H1 (cell line): ENCODE results near the gene FXYD5. TPM values are rescaled to one million over a fixed set of nuclear protein-coding genes. Genes with fewer than 3 reads are reported as not detected.

ENCODE experiments used
- CTCF ChIA-PET: fragments of 300-600 bp; sonication (Branson Sonifier 250); formaldehyde crosslinking; loops from one replicate; lab custom pipeline; 2021; ENCODE audit not compliant: partially characterized antibody; lab: Charles Lee
- POLR2A ChIA-PET: fragments of 300-600 bp; sonication (Branson Sonifier 250); formaldehyde crosslinking; loops from one replicate; lab custom pipeline; 2021; ENCODE audit warnings: inconsistent platforms; ENCODE audit not compliant: partially characterized antibody; lab: Charles Lee
- DNase-seq, 2 experiments: peaks; one replicate each; pipeline versions ENCODE4 v3.0.0 to v3.0.0-alpha.2; 2010 to 2022; ENCODE audit warnings: low spot score in 2 of 2, low read depth in 1 of 2, mixed read lengths in 1 of 2
- FAIRE-seq: peaks from 2 replicates; lab custom pipeline; 2011; peaks lifted over from hg19 to GRCh38; lab: Jason Lieb, UNC
- H2AFZ ChIP-seq: 2 replicates; pipeline ENCODE4 v1.8.1; 2012; ENCODE audit warnings: low read length, inconsistent platforms
- H2AK5ac ChIP-seq: 2 replicates; pipeline ENCODE4 v1.6.1; 2013; ENCODE audit warnings: low read depth, low read length
- H2BK120ac ChIP-seq: replicated peaks from 2 replicates; pipeline ENCODE3; 2013; ENCODE audit warnings: low read depth, low read length, inconsistent platforms
- H2BK12ac ChIP-seq: 2 replicates; pipeline ENCODE4 v1.6.1; 2013; ENCODE audit warnings: low read depth, low read length
- H2BK15ac ChIP-seq: 2 replicates; pipeline ENCODE4 v1.6.1; 2013; ENCODE audit warnings: low read length
- H2BK20ac ChIP-seq: 2 replicates; pipeline ENCODE4 v1.6.1; 2013; ENCODE audit warnings: low read length
- H2BK5ac ChIP-seq: 2 replicates; pipeline ENCODE4 v1.6.1; 2013; ENCODE audit warnings: low read depth, low read length
- H3K14ac ChIP-seq: 2 replicates; pipeline ENCODE4 v1.6.1; 2013; ENCODE audit warnings: inconsistent platforms; ENCODE audit not compliant: insufficient read length
- H3K18ac ChIP-seq: 2 replicates; pipeline ENCODE4 v1.6.1; 2013; ENCODE audit warnings: low read length; ENCODE audit errors: extremely low read depth
- H3K23ac ChIP-seq: 2 replicates; pipeline ENCODE4 v1.6.1; 2013; ENCODE audit warnings: inconsistent platforms; ENCODE audit not compliant: insufficient read length
- H3K23me2 ChIP-seq: 2 replicates; pipeline ENCODE4 v1.6.1; 2013; ENCODE audit warnings: low read depth, low read length
- H3K27ac ChIP-seq: 2 replicates; pipeline ENCODE4 v1.6.1; 2011; ENCODE audit warnings: low read depth, low read length, inconsistent platforms
- H3K27me3 ChIP-seq, 4 experiments: replicated peaks in 1 of 4; 1 replicate in 1 of 4; 2 replicates in 3 of 4; pipeline versions ENCODE4 v1.6.1 to v1.8.1; 2011 to 2013; ENCODE audit warnings: low read length in 3 of 4, mild to moderate bottlenecking in 3 of 4, inconsistent platforms in 2 of 4, mixed read lengths in 2 of 4, moderate library complexity in 1 of 4; ENCODE audit not compliant: control insufficient read depth in 3 of 4, insufficient read depth in 3 of 4; ENCODE audit errors: extremely low read depth in 1 of 4
- H3K36me3 ChIP-seq, 4 experiments: 2 replicates each; pipeline versions ENCODE4 v1.6.1 to v1.8.1; 2011 to 2013; ENCODE audit warnings: mild to moderate bottlenecking in 4 of 4, low read length in 3 of 4, moderate library complexity in 2 of 4, control low read depth in 1 of 4, inconsistent platforms in 1 of 4; ENCODE audit not compliant: insufficient read depth in 4 of 4, control insufficient read depth in 2 of 4
- H3K4ac ChIP-seq: replicated peaks from 2 replicates; pipeline ENCODE3; 2013; ENCODE audit warnings: low read length, low read depth, mixed read lengths, inconsistent platforms; ENCODE audit not compliant: insufficient read length
- H3K4me1 ChIP-seq, 4 experiments: replicated peaks in 1 of 4; 1 replicate in 1 of 4; 2 replicates in 3 of 4; pipeline versions ENCODE4 v1.6.1 to v1.8.1; 2011 to 2013; ENCODE audit warnings: low read length in 3 of 4, inconsistent platforms in 2 of 4, mixed read lengths in 1 of 4; ENCODE audit not compliant: insufficient read depth in 4 of 4, control insufficient read depth in 3 of 4
- H3K4me2 ChIP-seq, 2 experiments: 2 replicates each; pipeline versions ENCODE4 v1.6.1 to v1.8.1; 2011 to 2013; ENCODE audit warnings: low read depth in 2 of 2, low read length in 2 of 2, control low read depth in 1 of 2, inconsistent platforms in 1 of 2, mild to moderate bottlenecking in 1 of 2; ENCODE audit not compliant: insufficient read depth in 1 of 2
- H3K4me3 ChIP-seq, 4 experiments: fragments of 200-600, 300-600 bp in 1 of 4; sonication (generic), shearing (Covaris generic), sonication (Bioruptor Twin) in 1 of 4; 2 replicates each; pipeline versions ENCODE4 v1.5.1 to v1.8.1; 2011 to 2016; ENCODE audit warnings: low read length in 4 of 4, low read depth in 3 of 4, control low read depth in 2 of 4, inconsistent platforms in 2 of 4, mild to moderate bottlenecking in 2 of 4, mixed read lengths in 1 of 4, moderate library complexity in 1 of 4; ENCODE audit not compliant: insufficient read depth in 2 of 4; ENCODE audit errors: extremely low read depth in 1 of 4
- H3K56ac ChIP-seq: replicated peaks from 2 replicates; pipeline ENCODE3; 2013; ENCODE audit warnings: low read depth, mild to moderate bottlenecking, mixed read lengths, low read length, inconsistent platforms; ENCODE audit not compliant: insufficient read length
- H3K79me1 ChIP-seq: 2 replicates; pipeline ENCODE4 v1.6.1; 2013; ENCODE audit warnings: low read depth, low read length, control low read depth
- H3K79me2 ChIP-seq, 2 experiments: 2 replicates each; pipeline versions ENCODE4 v1.6.1 to v1.8.1; 2012 to 2013; ENCODE audit warnings: low read length in 2 of 2, mild to moderate bottlenecking in 2 of 2, inconsistent platforms in 1 of 2; ENCODE audit not compliant: insufficient read depth in 2 of 2, control insufficient read depth in 1 of 2
- H3K9ac ChIP-seq, 4 experiments: replicated peaks in 1 of 4; 1 replicate in 1 of 4; 2 replicates in 3 of 4; pipeline versions ENCODE4 v1.6.1 to v1.8.1; 2011 to 2013; ENCODE audit warnings: low read depth in 3 of 4, low read length in 3 of 4, control low read depth in 2 of 4, mild to moderate bottlenecking in 2 of 4, moderate library complexity in 2 of 4, inconsistent platforms in 1 of 4; ENCODE audit errors: extremely low read depth in 1 of 4
- H3K9me3 ChIP-seq, 2 experiments: 2 replicates each; pipeline versions ENCODE4 v1.6.1 to v1.8.1; 2012 to 2013; ENCODE audit warnings: mild to moderate bottlenecking in 2 of 2, moderate library complexity in 2 of 2, control low read depth in 1 of 2, inconsistent platforms in 1 of 2, low read depth in 1 of 2, low read length in 1 of 2, mixed read lengths in 1 of 2; ENCODE audit not compliant: insufficient read depth in 2 of 2
- H4K20me1 ChIP-seq, 2 experiments: replicated peaks in 1 of 2; 2 replicates each; pipeline versions ENCODE3 to v1.8.1; 2011 to 2013; ENCODE audit warnings: inconsistent platforms in 2 of 2, low read length in 2 of 2, mild to moderate bottlenecking in 1 of 2; ENCODE audit not compliant: insufficient read depth in 2 of 2, control insufficient read depth in 1 of 2
- H4K5ac ChIP-seq: 2 replicates; pipeline ENCODE4 v1.6.1; 2013; ENCODE audit warnings: low read length, low read depth, mixed read lengths, inconsistent platforms; ENCODE audit not compliant: insufficient read length
- H4K8ac ChIP-seq: 2 replicates; pipeline ENCODE4 v1.8.0; 2013; ENCODE audit warnings: mild to moderate bottlenecking, moderate library complexity, low read length, inconsistent platforms; ENCODE audit not compliant: insufficient read depth; ENCODE audit errors: extremely low read depth
- H4K91ac ChIP-seq: replicated peaks from 2 replicates; pipeline ENCODE3; 2013; ENCODE audit warnings: low read length, mixed read lengths, inconsistent platforms; ENCODE audit not compliant: insufficient read length
- BACH1 ChIP-seq: IDR thresholded peaks from 2 replicates; pipeline ENCODE4 v1.6.1; 2012; ENCODE audit warnings: low read length, improper control_type of control experiment
- BCL11A ChIP-seq, 2 experiments: IDR thresholded peaks; one replicate each; pipeline ENCODE4 v1.6.1; 2011; ENCODE audit warnings: low read depth in 2 of 2, low read length in 2 of 2, mild to moderate bottlenecking in 2 of 2
- RBBP5 ChIP-seq: IDR thresholded peaks from 2 replicates; pipeline ENCODE4 v1.7.1; 2012; ENCODE audit warnings: low read depth, mild to moderate bottlenecking, inconsistent platforms, low read length, moderate library complexity, borderline replicate concordance
- SIRT6 ChIP-seq: IDR thresholded peaks from one replicate; pipeline ENCODE4 v1.7.1; 2012; ENCODE audit warnings: low read length, inconsistent platforms
- SRF ChIP-seq: IDR thresholded peaks from 2 replicates; pipeline ENCODE4 v1.6.1; 2011; ENCODE audit warnings: mild to moderate bottlenecking, low read depth, low read length, moderate library complexity
- WGBS, 2 experiments: shearing (Covaris generic) in 1 of 2; methylation state at CpG; one replicate each; pipeline versions ENCODE4 v1.1.6 to v1.1.7; 2013 to 2015; ENCODE audit warnings: low lambda C conversion rate in 2 of 2, mixed read lengths in 2 of 2, inconsistent platforms in 1 of 2, low coverage in 1 of 2, missing lambda C conversion rate in 1 of 2; ENCODE audit not compliant: insufficient replicate concordance in 2 of 2, insufficient coverage in 1 of 2, insufficient read length in 1 of 2; ENCODE audit errors: extremely low coverage in 1 of 2, missing lambda C conversion rate in 1 of 2; 5-methylcytosine and 5-hydroxymethylcytosine counted together
- polyA plus RNA-seq, 7 experiments: library from polyadenylated mRNA; depleted of rRNA in 3 of 7; stranded (reverse) in 5 of 7; unstranded in 2 of 7; fragments of >200 nt in 5 of 7; fragments of 200-250 nt in 2 of 7; gene quantifications; 1 replicate in 5 of 7; 2 replicates in 1 of 7; 4 replicates in 1 of 7; pipeline versions ENCODE4 v1.2.1 to v1.2.3, GENCODE V29; 2011 to 2013; ENCODE audit warnings: missing spikeins in 2 of 7, mixed read lengths in 2 of 7
- total RNA-seq: library from RNA; stranded (reverse); fragmentation: NEBNext Ultra II Directional; extraction: Animal tissue kit (Norgen Biotek cat#: 25700); gene quantifications from 2 replicates; pipeline ENCODE4 v1.2.1, GENCODE V29; 2021

Gene FXYD5
- total and polyA plus RNA-seq, 2 of the 8 experiments (the other 6 are each of a cell fraction or from before 2014, with no cell fraction given): 99.0 to 191 TPM

DNA sequence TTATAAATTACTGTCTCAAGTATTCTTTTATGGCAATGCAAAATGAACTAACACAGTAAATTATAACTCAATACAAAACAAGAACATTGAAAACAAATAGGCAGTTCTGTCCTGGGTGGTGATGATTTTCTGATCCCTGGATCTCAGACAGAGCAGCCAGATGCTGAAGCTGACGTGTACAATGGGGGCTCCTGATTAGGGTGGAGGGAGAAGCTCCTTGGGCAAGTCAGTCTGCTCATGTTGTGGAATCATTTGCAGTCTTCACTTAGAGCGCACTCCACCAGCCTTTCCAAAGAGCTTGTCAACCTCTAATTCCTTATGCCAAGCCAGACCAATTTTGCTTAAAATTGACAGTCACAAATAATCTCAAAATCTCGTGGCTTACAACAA, 21.6 kb downstream of the FXYD5 start:
- no peak overlapping the region for H3K18ac ChIP-seq
- H3K4me1 ChIP-seq: no peaks in the 10 kb centered on the region
- H3K4me3 ChIP-seq: no peak overlapping the region
- no peak overlapping the region for H2BK20ac ChIP-seq
- no peaks in the 10 kb centered on the region for H3K79me1 ChIP-seq
- H3K27ac ChIP-seq: no peak overlapping the region
- H2BK120ac ChIP-seq: no peak overlapping the region
- no peak overlapping the region for H3K9ac ChIP-seq
- FAIRE-seq: no peak
- no peaks in the 10 kb centered on the region for H3K27me3 ChIP-seq
- H4K8ac ChIP-seq: no peak overlapping the region
- TF ChIP-seq RBBP5 (no peak), BACH1 (no peak), SIRT6 (no peak), SRF (no peak), BCL11A (IDR thresholded peaks at IDR 0.05; ENCODE audit: low read depth in 2 of 2, low read length in 2 of 2) (no peak)
- DNase-seq: no peak
- H3K23ac ChIP-seq: no peak overlapping the region
- no peaks in the 10 kb centered on the region for H4K20me1 ChIP-seq
- H3K4ac ChIP-seq: no peak overlapping the region
- no peak overlapping the region for H2BK12ac ChIP-seq
- H3K79me2 ChIP-seq: no peaks in the 10 kb centered on the region
- no peak overlapping the region for H3K14ac ChIP-seq
- ChIA-PET CTCF (interaction anchor here (0.7 to 1.5 kb wide), 2 partner anchors 24 to 34 kb away, joined by 3 to 5 read pairs; no protein-coding TSS in a partner anchor), POLR2A (interaction anchor here (0.7 to 2.2 kb wide), 4 partner anchors 9 to 22 kb away, joined by 3 to 5 read pairs (median 4); partner anchors contain the start of gene FXYD5)
- WGBS, 2 experiments: 87% methylated on average over 3 of the region's 3 CpGs; no CpG with 5 or more reads in 1 of the 2 experiments
- no peaks in the 10 kb centered on the region for H3K36me3 ChIP-seq
- no peak overlapping the region for H3K56ac ChIP-seq
- H2BK5ac ChIP-seq: no peak overlapping the region
- no peak overlapping the region for H2BK15ac ChIP-seq
- H2AFZ ChIP-seq: no peak overlapping the region
- no peaks in the 10 kb centered on the region for H3K23me2 ChIP-seq
- H3K9me3 ChIP-seq: no peaks in the 10 kb centered on the region
- no peak overlapping the region for H3K4me2 ChIP-seq
- no peak overlapping the region for H2AK5ac ChIP-seq
- H4K91ac ChIP-seq: no peak overlapping the region
- H4K5ac ChIP-seq: no peak overlapping the region
